Neural progenitor cell (in vitro differentiated cells): ENCODE measurements around the gene TUT1.

Experiments
- EZH2 ChIP-seq: fragments of 200-600 bp; sonication (generic); IDR thresholded peaks from 2 replicates; pipeline ENCODE4 v1.6.1; 2017; ENCODE audit warnings: antibody characterized with exemption, mild to moderate bottlenecking, moderate library complexity
- EZH2phosphoT487 ChIP-seq: fragments of 200-600 bp; sonication (generic); IDR thresholded peaks from 2 replicates; pipeline ENCODE4 v1.6.1; 2017; ENCODE audit warnings: antibody characterized with exemption
- TF ChIP-seq, protein P1 (sequence below): fragments of 200-600 bp; sonication (generic); IDR thresholded peaks from 2 replicates; pipeline ENCODE4 v1.5.1; 2017; ENCODE audit warnings: antibody characterized with exemption, mild to moderate bottlenecking

DNA sequence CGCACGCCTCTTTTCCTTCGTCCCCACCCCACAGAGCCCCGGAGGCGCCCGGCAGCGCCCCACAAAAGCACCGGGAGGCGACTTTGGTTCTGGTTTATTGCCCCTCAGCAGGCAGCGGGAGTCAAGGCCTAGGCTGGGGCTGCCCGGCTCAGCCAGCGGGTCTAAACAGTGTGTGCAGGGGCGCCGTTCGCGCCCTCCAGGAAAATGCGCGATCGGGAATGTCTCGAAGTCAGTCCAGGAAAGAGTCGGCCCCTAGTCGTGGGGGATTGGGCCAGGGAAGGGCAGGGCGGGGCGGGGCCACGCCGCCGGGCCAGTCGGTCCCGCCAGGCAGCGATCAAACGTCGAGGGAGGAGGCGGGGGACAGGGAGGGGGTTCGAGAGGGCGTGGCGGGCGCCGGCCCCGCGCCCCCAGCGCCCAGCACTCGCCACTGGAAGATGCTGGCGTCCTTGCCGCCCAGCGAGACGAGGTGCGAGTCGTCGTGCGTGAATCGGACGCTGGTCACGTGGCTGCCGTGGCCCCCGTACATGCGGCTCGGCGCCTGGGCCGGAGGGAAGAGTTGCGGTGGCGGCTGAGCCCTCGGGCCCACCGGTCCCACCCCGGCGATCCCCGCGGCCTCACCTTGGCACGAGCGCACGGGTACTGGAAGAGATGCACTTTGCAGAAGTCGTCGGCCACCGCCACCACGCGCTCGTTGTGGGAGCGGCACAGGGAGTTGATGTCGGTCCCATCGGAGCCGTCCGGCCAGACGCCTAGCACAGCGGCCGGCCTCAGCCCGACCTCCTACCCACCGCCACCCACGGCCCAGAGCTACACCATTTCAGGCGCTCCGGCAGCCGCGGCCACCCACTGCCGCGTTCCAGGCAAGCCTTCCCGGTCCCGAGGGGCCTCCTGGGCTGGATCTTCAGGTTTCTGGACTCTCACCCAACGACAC is 11.1 kb upstream of the TUT1 start:
- TF ChIP-seq EZH2 = peak; percentile 72
- TF ChIP-seq, protein P1, sequence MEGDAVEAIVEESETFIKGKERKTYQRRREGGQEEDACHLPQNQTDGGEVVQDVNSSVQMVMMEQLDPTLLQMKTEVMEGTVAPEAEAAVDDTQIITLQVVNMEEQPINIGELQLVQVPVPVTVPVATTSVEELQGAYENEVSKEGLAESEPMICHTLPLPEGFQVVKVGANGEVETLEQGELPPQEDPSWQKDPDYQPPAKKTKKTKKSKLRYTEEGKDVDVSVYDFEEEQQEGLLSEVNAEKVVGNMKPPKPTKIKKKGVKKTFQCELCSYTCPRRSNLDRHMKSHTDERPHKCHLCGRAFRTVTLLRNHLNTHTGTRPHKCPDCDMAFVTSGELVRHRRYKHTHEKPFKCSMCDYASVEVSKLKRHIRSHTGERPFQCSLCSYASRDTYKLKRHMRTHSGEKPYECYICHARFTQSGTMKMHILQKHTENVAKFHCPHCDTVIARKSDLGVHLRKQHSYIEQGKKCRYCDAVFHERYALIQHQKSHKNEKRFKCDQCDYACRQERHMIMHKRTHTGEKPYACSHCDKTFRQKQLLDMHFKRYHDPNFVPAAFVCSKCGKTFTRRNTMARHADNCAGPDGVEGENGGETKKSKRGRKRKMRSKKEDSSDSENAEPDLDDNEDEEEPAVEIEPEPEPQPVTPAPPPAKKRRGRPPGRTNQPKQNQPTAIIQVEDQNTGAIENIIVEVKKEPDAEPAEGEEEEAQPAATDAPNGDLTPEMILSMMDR = peak; percentile 5
- TF ChIP-seq EZH2phosphoT487 = peak; percentile 28
